CD4-positive, alpha-beta T cell treated with Interleukin-4 for 4 hours (primary cell): ENCODE measurements around the gene BCL11B.

Experiments
- DNase-seq: peaks from one replicate; pipeline ENCODE4 v3.0.0-alpha.2; 2020

Gene BCL11B

GRCh38 chr14:99155173-99156089, 116.6 kb downstream of the BCL11B start:
- DNase-seq = no peak

GRCh38 chr14:99150236-99150635, 121.8 kb downstream of the BCL11B start:
- DNase-seq = no peak

- DNase-seq = no peak
Observed at GRCh38 chr14:99148861-99149610, 123.0 kb downstream of the BCL11B start.

DNA sequence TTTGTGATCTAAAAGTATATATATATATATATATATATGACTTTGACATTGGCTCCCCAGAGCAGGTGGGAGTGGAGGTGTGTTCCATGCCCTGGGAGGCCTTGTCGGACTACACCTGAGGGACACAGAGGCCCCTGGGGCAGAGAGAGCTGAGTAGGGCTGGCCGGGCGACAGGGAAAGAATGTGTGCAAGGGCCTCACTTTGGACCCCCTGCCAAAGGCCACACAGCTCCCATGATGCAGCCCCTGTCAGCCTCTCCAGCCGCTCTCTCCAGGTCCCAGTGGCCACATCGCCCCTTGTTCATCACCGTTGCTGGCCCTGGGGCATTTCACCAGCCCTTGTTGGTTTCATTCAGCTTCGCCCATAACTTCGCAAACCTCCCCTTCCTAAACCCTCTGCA, 123.9 kb downstream of the BCL11B start:
- DNase-seq = no peak

DNA sequence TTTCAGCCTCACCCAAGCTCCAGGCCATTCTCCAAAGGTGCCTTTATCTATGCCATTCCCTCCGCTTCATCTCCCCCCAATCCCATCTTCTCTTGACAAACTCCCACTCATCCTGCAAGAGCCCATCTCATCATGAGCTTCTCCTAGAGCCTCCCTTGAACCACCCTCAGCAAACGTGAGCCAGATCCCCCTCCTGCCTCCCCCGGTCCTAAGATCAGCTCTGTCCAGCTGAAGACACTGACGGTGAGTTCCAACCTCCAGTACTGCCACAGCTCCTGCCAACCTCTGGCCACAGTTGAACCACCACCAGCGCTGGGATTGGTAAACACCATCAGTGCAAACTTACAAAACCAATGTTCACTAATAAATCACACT, 124.6 kb downstream of the BCL11B start:
- DNase-seq = no peak

- no peak for DNase-seq
Observed at GRCh38 chr14:99146616-99147365, 125.2 kb downstream of the BCL11B start.

- no peak for DNase-seq
Observed at GRCh38 chr14:99145307-99145706, 126.7 kb downstream of the BCL11B start.

GRCh38 chr14:99143793-99144192, 128.2 kb downstream of the BCL11B start:
- no peak for DNase-seq

DNA sequence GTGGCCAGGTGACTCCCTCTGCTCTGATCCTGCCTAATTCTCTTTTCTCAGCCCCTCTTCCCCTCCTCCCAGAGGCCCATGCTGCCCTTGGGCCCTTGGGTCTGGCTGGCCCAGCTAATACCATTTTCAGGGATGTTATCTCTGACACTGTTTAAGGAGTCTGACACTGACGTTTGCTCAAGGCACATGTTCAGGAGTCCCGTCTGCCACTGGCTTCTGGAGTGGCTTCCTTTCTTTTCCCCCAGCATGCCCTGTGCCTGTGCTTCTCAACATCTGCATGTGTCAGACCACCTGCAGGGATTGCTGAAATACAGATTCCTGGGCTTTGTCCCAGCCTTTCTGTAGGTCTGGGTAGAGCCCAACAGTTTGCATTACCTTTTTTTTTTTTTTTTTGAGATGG, 128.9 kb downstream of the BCL11B start:
- no peak for DNase-seq

GRCh38 chr14:99141236-99141635, 130.8 kb downstream of the BCL11B start:
- DNase-seq = no peak

GRCh38 chr14:99138999-99139865, 132.8 kb downstream of the BCL11B start:
- no peak for DNase-seq

DNA sequence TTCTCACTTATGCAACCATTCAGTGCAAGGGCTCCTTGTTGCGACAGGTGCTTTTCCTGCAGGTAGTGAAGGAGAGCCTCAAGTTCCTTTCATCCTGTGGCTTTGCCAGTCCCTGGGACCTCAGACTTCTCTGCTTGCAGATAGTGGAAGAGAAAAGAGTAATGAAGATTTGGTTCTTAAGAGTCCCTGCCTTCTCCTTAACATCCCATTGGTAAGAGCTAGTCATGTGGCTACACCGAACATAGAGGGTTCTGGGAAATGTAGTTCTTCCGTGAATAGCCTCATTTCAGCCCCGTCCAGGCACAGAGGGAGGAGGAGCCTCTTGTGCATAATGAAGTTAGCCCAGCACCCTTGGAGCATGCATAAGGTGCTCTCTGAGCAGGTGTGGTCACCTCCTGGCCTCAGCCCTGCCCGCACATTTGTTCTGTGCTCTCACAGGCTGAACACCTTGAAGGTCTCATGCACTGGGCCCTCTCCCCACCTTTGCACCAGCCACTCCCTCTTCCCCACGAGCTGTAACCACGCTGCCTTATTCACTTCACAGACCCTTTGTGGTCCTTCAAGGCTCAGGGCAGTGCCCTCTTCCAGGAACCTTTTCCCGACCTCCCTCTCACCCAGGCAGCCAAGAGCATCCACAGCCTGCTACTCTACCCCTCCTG, 134.0 kb downstream of the BCL11B start:
- DNase-seq = peak; percentile 6

GRCh38 chr14:99137001-99137700, 134.8 kb downstream of the BCL11B start:
- no peak for DNase-seq

GRCh38 chr14:99136401-99136800, 135.6 kb downstream of the BCL11B start:
- DNase-seq = no peak

- no peak for DNase-seq
Observed at GRCh38 chr14:99136047-99136400, 136.0 kb downstream of the BCL11B start.

DNA sequence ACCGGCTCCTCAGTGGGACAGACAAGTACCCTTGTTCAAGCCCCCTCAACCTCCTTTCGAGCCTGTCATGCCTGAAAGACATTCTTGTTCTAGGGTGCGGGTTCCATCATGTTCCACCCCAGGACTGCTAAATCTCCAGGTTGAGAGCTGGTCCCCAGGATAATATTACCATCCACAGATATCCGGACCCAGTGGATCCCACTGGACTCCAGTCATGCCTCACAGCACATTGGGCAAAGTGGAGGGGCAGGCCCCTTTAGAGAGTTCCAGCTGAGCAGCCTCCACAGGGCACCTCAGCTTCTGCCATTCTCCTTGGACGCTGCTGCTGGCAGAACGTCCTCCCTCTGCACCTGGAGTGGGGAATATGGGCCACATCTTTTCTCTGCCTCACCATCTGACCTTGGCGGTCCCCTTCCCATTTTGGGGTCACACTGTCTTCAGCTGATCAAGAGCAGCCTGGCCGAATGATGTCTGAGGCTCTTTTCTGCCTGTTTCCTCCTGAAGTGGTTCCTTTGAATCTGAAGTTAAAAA, 137.4 kb downstream of the BCL11B start:
- no peak for DNase-seq

- DNase-seq = no peak
Observed at GRCh38 chr14:99133636-99134515, 138.1 kb downstream of the BCL11B start.

- DNase-seq = no peak
Observed at GRCh38 chr14:99132821-99133635, 139.0 kb downstream of the BCL11B start.
